Fibroblast of mammary gland (primary cell): ENCODE measurements around the gene GJA8.
"Not testable (repeated sequence)": the region's sequence is repeated elsewhere in the genome, so short reads cannot be mapped to it uniquely, and the experiment has no call there.

Source experiments
- DNase-seq: peaks from one replicate; pipeline ENCODE4 v3.0.0-alpha.2; 2010; ENCODE audit warnings: low read depth
- H3K4me3 ChIP-seq: 2 replicates; pipeline ENCODE4 v1.5.1; 2011; ENCODE audit warnings: low read depth, mild to moderate bottlenecking, low read length, moderate library complexity; ENCODE audit not compliant: control insufficient read depth
- TF ChIP-seq, protein P1 (sequence below): conservative IDR thresholded peaks from 2 replicates; pipeline ENCODE4 v1.5.1; 2011; ENCODE audit warnings: low read depth, low read length, inconsistent platforms; ENCODE audit not compliant: control insufficient read depth, insufficient read depth

Gene GJA8

DNA sequence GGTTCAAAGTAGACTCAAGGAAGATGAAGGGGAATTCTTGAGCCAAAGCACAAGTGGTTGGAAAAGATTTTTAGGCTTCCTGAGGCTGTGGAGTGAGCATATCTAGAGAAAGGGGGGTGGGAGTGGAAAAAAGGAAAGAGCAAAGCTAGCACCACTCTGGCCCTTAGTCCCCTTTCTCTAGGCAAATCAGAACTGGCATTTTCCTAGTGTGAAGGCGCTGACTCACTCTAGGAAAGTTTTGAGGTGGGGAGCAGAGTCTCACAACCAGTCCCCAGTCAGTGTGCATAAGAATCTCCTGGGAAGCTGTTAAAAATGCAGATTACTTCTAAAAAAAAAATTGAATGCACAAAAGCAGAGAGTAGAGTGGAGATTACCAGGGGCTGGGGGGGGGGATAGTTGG lies 22.2 kb downstream of the GJA8 start:
- TF ChIP-seq, protein P1, sequence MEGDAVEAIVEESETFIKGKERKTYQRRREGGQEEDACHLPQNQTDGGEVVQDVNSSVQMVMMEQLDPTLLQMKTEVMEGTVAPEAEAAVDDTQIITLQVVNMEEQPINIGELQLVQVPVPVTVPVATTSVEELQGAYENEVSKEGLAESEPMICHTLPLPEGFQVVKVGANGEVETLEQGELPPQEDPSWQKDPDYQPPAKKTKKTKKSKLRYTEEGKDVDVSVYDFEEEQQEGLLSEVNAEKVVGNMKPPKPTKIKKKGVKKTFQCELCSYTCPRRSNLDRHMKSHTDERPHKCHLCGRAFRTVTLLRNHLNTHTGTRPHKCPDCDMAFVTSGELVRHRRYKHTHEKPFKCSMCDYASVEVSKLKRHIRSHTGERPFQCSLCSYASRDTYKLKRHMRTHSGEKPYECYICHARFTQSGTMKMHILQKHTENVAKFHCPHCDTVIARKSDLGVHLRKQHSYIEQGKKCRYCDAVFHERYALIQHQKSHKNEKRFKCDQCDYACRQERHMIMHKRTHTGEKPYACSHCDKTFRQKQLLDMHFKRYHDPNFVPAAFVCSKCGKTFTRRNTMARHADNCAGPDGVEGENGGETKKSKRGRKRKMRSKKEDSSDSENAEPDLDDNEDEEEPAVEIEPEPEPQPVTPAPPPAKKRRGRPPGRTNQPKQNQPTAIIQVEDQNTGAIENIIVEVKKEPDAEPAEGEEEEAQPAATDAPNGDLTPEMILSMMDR = no peak
- no peak for DNase-seq
- H3K4me3 ChIP-seq = no peak overlapping the region

DNA sequence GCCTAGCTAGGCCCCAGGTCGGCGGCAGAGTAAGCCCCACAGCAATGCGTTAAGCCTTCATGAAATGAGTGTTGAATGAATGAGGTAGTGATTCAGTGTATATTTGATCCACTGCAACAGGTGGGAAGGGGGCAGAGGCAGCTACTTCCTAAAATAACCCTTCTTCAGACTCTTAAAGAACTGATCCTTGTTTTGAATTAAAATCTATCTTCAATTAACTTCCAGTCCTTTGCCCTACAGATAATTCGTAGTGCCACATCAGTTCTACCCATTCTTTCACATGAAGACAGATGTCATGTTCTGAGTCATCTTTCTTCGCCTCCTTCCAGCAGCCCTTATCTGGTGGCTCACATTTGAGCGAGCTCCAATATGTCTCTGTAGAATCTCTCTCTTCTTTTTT lies 24.6 kb downstream of the GJA8 start:
- not testable (repeated sequence) for DNase-seq, H3K4me3 ChIP-seq

DNA sequence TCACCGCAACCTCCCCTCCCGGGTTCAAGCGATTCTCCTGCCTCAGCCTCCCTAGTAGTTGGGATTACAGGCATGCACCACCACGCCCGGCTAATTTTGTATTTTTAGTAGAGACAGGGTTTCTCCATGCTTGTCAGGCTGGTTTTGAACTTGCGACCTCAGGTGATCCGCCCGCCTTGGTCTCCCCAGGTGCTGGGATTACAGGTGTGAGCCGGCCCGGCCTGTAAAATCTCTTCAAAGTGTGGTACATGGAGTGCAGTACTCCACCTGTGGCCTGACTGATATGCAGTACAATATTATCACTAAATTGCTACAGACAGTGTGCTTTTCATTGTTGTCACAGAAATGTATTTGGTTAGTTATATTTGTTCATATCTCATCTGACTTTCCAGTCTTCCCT lies 25.1 kb downstream of the GJA8 start:
- H3K4me3 ChIP-seq, DNase-seq: not testable (repeated sequence)

DNA sequence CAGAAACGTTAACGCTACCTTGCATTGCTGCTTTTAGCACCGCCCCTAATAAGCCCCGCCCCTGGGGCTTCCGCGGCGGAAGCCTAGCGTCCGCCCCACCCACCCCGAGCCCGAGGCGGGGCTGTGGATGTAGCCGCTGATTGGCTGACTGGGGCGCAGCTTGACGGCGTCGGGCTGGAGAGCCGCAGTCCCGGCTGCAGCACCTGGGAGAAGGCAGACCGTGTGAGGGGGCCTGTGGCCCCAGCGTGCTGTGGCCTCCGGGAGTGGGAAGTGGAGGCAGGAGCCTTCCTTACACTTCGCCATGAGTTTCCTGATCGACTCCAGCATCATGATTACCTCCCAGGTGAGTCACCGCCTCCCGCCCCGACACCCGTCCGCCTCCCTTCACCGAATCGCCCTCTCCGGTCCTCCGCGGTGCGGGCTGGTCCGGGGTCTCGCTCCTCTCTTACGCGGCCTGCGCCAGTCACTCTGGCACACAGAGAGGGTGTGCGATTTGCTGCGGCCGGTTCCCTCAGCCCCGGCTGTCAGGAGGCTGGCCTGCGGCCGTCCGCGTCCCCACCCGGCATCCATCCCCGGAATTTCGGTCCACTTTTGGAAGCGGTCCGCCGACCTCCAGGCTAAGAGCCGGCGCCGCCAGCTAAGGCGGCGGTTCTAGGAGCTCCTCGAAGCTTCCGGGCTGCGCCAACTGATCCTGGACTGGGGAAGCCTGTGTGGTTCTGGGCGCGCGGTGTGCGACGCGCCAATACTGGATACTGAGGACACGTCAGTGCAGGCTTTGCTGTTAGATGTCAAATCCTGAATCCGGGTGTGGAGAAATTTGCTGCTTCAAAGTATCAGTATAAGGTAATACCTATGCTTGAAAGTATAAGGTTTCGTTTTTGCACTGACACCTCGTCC lies 25.9 kb downstream of the GJA8 start, which contains the start of gene GPR89B:
Gene GPR89B, plus strand, starts transcription at position 185 of the 897 bp plus-strand sequence. Its CDS starts 117 bp downstream, at position 302.
- DNase-seq = peak; percentile 73
- H3K4me3 ChIP-seq = peak within 1 kb of the TSS; percentile 72

DNA sequence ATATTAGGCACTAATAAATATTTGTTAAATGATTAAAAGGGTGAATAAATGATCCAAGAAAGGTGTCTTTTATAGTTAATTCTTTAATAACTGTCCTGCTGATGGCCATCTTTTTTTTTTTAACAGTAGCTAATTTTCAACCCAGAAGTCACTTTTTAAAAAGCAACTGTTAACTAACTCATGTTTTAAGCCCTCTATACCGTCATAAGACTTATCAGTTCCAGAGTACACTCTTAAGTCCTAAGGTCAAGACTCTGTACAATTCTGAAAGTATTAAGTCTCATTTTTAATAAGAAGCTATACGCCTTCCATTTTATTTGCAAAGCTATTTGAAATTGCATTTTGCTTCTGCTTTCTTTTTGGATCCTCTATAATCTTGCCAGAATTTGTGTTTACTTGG lies 28.5 kb downstream of the GJA8 start:
- not testable (repeated sequence) for H3K4me3 ChIP-seq, DNase-seq

DNA sequence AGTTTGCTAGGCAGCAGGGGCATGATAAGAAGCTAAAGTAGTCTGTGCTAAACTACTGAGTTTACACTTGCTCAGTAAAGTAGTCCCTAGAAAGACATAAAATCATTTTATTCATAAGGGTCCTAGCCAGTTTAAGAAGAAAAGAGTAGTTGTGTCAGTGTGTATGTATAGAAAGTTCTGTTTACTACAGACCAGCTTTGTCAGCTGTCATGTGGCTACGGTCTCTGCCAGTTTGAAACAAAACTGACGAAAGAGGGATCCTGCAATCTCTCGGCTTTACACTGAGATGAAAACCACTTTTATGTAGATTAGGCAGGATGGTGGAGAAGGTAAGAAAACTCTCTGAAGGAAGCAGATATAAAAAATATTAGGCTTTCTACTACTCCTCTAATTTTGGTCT lies 32.7 kb downstream of the GJA8 start:
- DNase-seq = not testable (repeated sequence)

DNA sequence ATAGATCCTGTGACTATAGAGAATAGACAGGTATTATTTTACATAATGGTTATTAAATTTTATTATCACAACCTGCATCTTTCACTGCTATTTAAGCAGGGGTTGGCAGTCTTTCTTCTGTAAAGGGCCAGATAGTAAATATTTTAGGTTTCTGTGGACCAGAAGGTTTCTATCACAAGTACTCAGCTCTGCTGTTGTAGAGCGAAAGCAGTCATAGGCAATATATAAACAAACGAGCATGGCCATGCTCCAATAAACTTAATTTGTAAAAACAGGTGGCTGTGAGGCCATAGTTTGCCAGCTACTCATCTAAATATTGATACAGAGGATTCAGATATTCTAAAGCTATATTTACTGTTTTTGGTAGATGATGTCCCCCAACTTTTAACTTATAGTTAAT lies 37.9 kb downstream of the GJA8 start:
- not testable (repeated sequence) for H3K4me3 ChIP-seq, DNase-seq

More for the DNA sequence above, 32.7 kb downstream of the GJA8 start:
- H3K4me3 ChIP-seq = not testable (repeated sequence)

DNA sequence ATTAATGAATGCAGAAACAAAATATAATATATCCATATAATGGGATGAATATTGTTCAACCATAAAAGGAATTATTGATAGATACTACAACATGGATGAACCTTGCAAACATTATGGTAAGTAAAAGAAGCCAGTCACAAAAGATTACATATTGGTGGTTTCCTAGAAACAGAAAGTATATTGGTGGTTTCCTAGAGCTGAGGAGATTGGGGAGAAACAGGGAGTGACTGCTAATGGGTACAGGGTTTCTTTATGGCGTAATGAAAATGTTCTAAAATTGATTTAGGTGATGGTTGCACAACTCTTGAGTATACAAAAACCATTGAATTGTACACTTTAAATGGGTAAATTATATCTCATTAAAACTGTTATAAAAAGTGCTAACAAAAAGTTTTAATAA lies 40.0 kb downstream of the GJA8 start:
- not testable (repeated sequence) for DNase-seq

DNA sequence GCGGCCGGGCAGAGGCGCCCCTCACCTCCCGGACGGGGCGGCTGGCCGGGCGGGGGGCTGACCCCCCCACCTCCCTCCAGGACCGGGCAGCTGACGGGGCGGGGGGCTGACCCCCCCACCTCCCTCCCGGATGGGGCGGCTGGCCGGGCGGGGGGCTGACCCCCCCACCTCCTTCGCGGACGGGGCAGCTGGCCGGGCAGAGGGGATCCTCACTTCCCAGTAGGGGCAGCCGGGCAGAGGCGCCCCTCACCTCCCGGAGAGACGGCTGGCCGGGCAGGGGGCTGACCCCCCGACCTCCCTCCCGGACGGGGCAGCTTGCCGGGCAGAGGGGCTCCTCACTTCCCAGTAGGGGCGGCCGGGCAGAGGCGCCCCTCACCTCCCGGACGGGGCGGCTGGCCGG lies 46.9 kb downstream of the GJA8 start:
- H3K4me3 ChIP-seq, DNase-seq: not testable (repeated sequence)

More for the DNA sequence above, 40.0 kb downstream of the GJA8 start:
- H3K4me3 ChIP-seq = not testable (repeated sequence)
